ENCODE measurements around the gene GBP6. TPM values are rescaled to one million over a fixed set of nuclear protein-coding genes. Genes with fewer than 3 reads are reported as not detected.
A peak's percentile ranks its signal among the peaks of the same experiment; 100 is the strongest.

Gene GBP6
- 0.01 TPM for polyA plus RNA-seq (2013, experiment 1 of 2)
- polyA plus RNA-seq (2013, experiment 2 of 2) = 0.01 TPM

GRCh38 chr1:89363638-89364536 lies at the start of gene GBP6:
TSS of gene GBP6 (plus strand) at chr1:89364059. CDS start at chr1:89368552, 4,493 bp downstream.
- peak within 1 kb of the TSS; percentile 75 for H3K18ac ChIP-seq (ENCODE audit: low read length)
- WGBS (ENCODE audit: extremely low coverage, insufficient coverage, low lambda C conversion rate) = no CpG with 5 or more reads among the region's 10 CpGs
- no peak within 1 kb of the TSS for H3K9ac ChIP-seq (ENCODE audit: low read length)
- no peak within 1 kb of the TSS for H2AK5ac ChIP-seq (ENCODE audit: low read length)
- H3K79me2 ChIP-seq (ENCODE audit: control insufficient read depth, insufficient read depth, low read length) = no peaks in the 10 kb centered on the region
- H3K27ac ChIP-seq (ENCODE audit: low read depth, low read length) = no peak within 1 kb of the TSS
- no peaks in the 10 kb centered on the region for H3K27me3 ChIP-seq (ENCODE audit: insufficient read depth, low read length, poor library complexity)
- no peak within 1 kb of the TSS for H3K56ac ChIP-seq (ENCODE audit: low read length)
- no peak within 1 kb of the TSS for H2BK5ac ChIP-seq (ENCODE audit: low read length)
- no peak within 1 kb of the TSS for H3K23ac ChIP-seq (ENCODE audit: low read length)
- no peaks in the 10 kb centered on the region for H3K4me1 ChIP-seq (ENCODE audit: control insufficient read depth, low read depth, low read length)
- no peaks in the 10 kb centered on the region for H3K36me3 ChIP-seq (ENCODE audit: control insufficient read depth, insufficient read depth, low read length)
- no peak within 1 kb of the TSS for H3K4me3 ChIP-seq (ENCODE audit: low read length)
- no peaks in the 10 kb centered on the region for H3K79me1 ChIP-seq (ENCODE audit: low read length)
- H4K8ac ChIP-seq (ENCODE audit: low read depth, low read length) = no peak within 1 kb of the TSS
- no peak within 1 kb of the TSS for H3K4ac ChIP-seq (ENCODE audit: low read depth, low read length)
- H2BK15ac ChIP-seq (replicated peaks; ENCODE audit: low read depth) = no peak within 1 kb of the TSS
- no peak within 1 kb of the TSS for H2BK120ac ChIP-seq (ENCODE audit: low read depth, low read length)
- peak; percentile 26 for DNase-seq
- H4K5ac ChIP-seq (ENCODE audit: low read length) = no peak within 1 kb of the TSS
- no peak within 1 kb of the TSS for H3K4me2 ChIP-seq (ENCODE audit: low read length)

- no peak overlapping the region for H2BK15ac ChIP-seq (replicated peaks; ENCODE audit: low read depth)
- no CpG with 5 or more reads among the region's 1 CpG for WGBS (ENCODE audit: extremely low coverage, insufficient coverage, low lambda C conversion rate)
- H3K27ac ChIP-seq (ENCODE audit: low read depth, low read length) = no peak overlapping the region
- no peak for DNase-seq
- H3K79me2 ChIP-seq (ENCODE audit: control insufficient read depth, insufficient read depth, low read length) = no peaks in the 10 kb centered on the region
- H3K56ac ChIP-seq (ENCODE audit: low read length) = no peak overlapping the region
- no peak overlapping the region for H4K5ac ChIP-seq (ENCODE audit: low read length)
- H2BK5ac ChIP-seq (ENCODE audit: low read length) = no peak overlapping the region
- no peak overlapping the region for H3K4me3 ChIP-seq (ENCODE audit: low read length)
- H3K27me3 ChIP-seq (ENCODE audit: insufficient read depth, low read length, poor library complexity) = no peaks in the 10 kb centered on the region
- no peak overlapping the region for H3K18ac ChIP-seq (ENCODE audit: low read length)
- no peaks in the 10 kb centered on the region for H3K79me1 ChIP-seq (ENCODE audit: low read length)
- H4K8ac ChIP-seq (ENCODE audit: low read depth, low read length) = no peak overlapping the region
- no peak overlapping the region for H3K4ac ChIP-seq (ENCODE audit: low read depth, low read length)
- no peaks in the 10 kb centered on the region for H3K36me3 ChIP-seq (ENCODE audit: control insufficient read depth, insufficient read depth, low read length)
- no peak overlapping the region for H2AK5ac ChIP-seq (ENCODE audit: low read length)
- no peak overlapping the region for H3K23ac ChIP-seq (ENCODE audit: low read length)
- no peak overlapping the region for H3K9ac ChIP-seq (ENCODE audit: low read length)
- H3K4me2 ChIP-seq (ENCODE audit: low read length) = no peak overlapping the region
- no peak overlapping the region for H2BK120ac ChIP-seq (ENCODE audit: low read depth, low read length)
- no peaks in the 10 kb centered on the region for H3K4me1 ChIP-seq (ENCODE audit: control insufficient read depth, low read depth, low read length)
Measured at GRCh38 chr1:89322402-89322801, 41.5 kb upstream of the GBP6 start.

GRCh38 chr1:89331890-89332289 lies 32.0 kb upstream of the GBP6 start:
- H3K27ac ChIP-seq (ENCODE audit: low read depth, low read length) = no peak overlapping the region
- H3K4me2 ChIP-seq (ENCODE audit: low read length) = no peak overlapping the region
- no peak overlapping the region for H2BK120ac ChIP-seq (ENCODE audit: low read depth, low read length)
- H2BK15ac ChIP-seq (replicated peaks; ENCODE audit: low read depth) = no peak overlapping the region
- H3K4me3 ChIP-seq (ENCODE audit: low read length) = no peak overlapping the region
- no peaks in the 10 kb centered on the region for H3K79me2 ChIP-seq (ENCODE audit: control insufficient read depth, insufficient read depth, low read length)
- no peak overlapping the region for H4K5ac ChIP-seq (ENCODE audit: low read length)
- no peaks in the 10 kb centered on the region for H3K36me3 ChIP-seq (ENCODE audit: control insufficient read depth, insufficient read depth, low read length)
- no peak overlapping the region for H2AK5ac ChIP-seq (ENCODE audit: low read length)
- H3K4me1 ChIP-seq (ENCODE audit: control insufficient read depth, low read depth, low read length) = no peaks in the 10 kb centered on the region
- no peak overlapping the region for H3K4ac ChIP-seq (ENCODE audit: low read depth, low read length)
- no CpG with 5 or more reads among the region's 2 CpGs for WGBS (ENCODE audit: extremely low coverage, insufficient coverage, low lambda C conversion rate)
- H2BK5ac ChIP-seq (ENCODE audit: low read length) = no peak overlapping the region
- H3K56ac ChIP-seq (ENCODE audit: low read length) = no peak overlapping the region
- no peaks in the 10 kb centered on the region for H3K27me3 ChIP-seq (ENCODE audit: insufficient read depth, low read length, poor library complexity)
- DNase-seq = no peak
- H4K8ac ChIP-seq (ENCODE audit: low read depth, low read length) = no peak overlapping the region
- H3K23ac ChIP-seq (ENCODE audit: low read length) = no peak overlapping the region
- no peak overlapping the region for H3K18ac ChIP-seq (ENCODE audit: low read length)
- H3K9ac ChIP-seq (ENCODE audit: low read length) = no peak overlapping the region
- no peaks in the 10 kb centered on the region for H3K79me1 ChIP-seq (ENCODE audit: low read length)

DNA sequence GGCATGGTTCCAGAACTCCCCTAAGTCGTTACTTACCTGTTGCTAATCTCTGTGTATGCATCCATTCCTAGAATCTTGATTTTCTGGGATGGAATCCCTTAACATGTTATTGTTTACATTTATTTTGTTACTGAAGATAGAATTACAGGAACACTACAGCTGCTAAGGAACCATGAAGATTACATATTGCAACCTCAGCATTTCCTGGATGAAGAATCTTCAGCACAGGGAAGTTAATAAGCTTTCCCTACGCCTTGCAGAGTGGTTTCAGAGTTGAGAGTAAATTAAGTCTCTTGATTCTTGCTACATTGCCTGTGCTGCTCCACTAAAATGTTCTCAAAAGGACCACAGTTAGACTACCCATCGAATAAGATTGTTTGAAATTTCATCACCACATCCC lies 31.4 kb upstream of the GBP6 start:
- Histone ChIP-seq H3K9ac (ENCODE audit: low read length) (no peak overlapping the region), H3K4me3 (ENCODE audit: low read length) (no peak overlapping the region), H3K36me3 (ENCODE audit: control insufficient read depth, insufficient read depth, low read length) (no peaks in the 10 kb centered on the region), H2BK120ac (ENCODE audit: low read depth, low read length) (no peak overlapping the region), H2AK5ac (ENCODE audit: low read length) (no peak overlapping the region), H3K4ac (ENCODE audit: low read depth, low read length) (no peak overlapping the region), H4K8ac (ENCODE audit: low read depth, low read length) (no peak overlapping the region), H2BK15ac (replicated peaks; ENCODE audit: low read depth) (no peak overlapping the region), H3K27me3 (ENCODE audit: insufficient read depth, low read length, poor library complexity) (no peaks in the 10 kb centered on the region), H3K79me1 (ENCODE audit: low read length) (no peaks in the 10 kb centered on the region), H3K27ac (ENCODE audit: low read depth, low read length) (no peak overlapping the region), H3K79me2 (ENCODE audit: control insufficient read depth, insufficient read depth, low read length) (no peaks in the 10 kb centered on the region), H2BK5ac (ENCODE audit: low read length) (no peak overlapping the region), H4K5ac (ENCODE audit: low read length) (no peak overlapping the region), H3K23ac (ENCODE audit: low read length) (no peak overlapping the region), H3K56ac (ENCODE audit: low read length) (no peak overlapping the region), H3K4me2 (ENCODE audit: low read length) (no peak overlapping the region), H3K4me1 (ENCODE audit: control insufficient read depth, low read depth, low read length) (no peaks in the 10 kb centered on the region), H3K18ac (ENCODE audit: low read length) (no peak overlapping the region)
- no CpG with 5 or more reads among the region's 3 CpGs for WGBS (ENCODE audit: extremely low coverage, insufficient coverage, low lambda C conversion rate)
- DNase-seq = no peak

GRCh38 chr1:89335486-89335885 lies 28.4 kb upstream of the GBP6 start:
- DNase-seq = no peak
- no peak overlapping the region for H3K23ac ChIP-seq (ENCODE audit: low read length)
- no peak overlapping the region for H3K9ac ChIP-seq (ENCODE audit: low read length)
- H3K4ac ChIP-seq (ENCODE audit: low read depth, low read length) = no peak overlapping the region
- H3K36me3 ChIP-seq (ENCODE audit: control insufficient read depth, insufficient read depth, low read length) = no peaks in the 10 kb centered on the region
- H3K18ac ChIP-seq (ENCODE audit: low read length) = no peak overlapping the region
- no peak overlapping the region for H3K4me3 ChIP-seq (ENCODE audit: low read length)
- no peak overlapping the region for H4K5ac ChIP-seq (ENCODE audit: low read length)
- no peaks in the 10 kb centered on the region for H3K27me3 ChIP-seq (ENCODE audit: insufficient read depth, low read length, poor library complexity)
- H2AK5ac ChIP-seq (ENCODE audit: low read length) = no peak overlapping the region
- no peaks in the 10 kb centered on the region for H3K4me1 ChIP-seq (ENCODE audit: control insufficient read depth, low read depth, low read length)
- H3K4me2 ChIP-seq (ENCODE audit: low read length) = no peak overlapping the region
- H3K56ac ChIP-seq (ENCODE audit: low read length) = no peak overlapping the region
- no peak overlapping the region for H3K27ac ChIP-seq (ENCODE audit: low read depth, low read length)
- no peaks in the 10 kb centered on the region for H3K79me2 ChIP-seq (ENCODE audit: control insufficient read depth, insufficient read depth, low read length)
- H2BK15ac ChIP-seq (replicated peaks; ENCODE audit: low read depth) = no peak overlapping the region
- H2BK120ac ChIP-seq (ENCODE audit: low read depth, low read length) = no peak overlapping the region
- no peak overlapping the region for H2BK5ac ChIP-seq (ENCODE audit: low read length)
- H3K79me1 ChIP-seq (ENCODE audit: low read length) = no peaks in the 10 kb centered on the region
- no peak overlapping the region for H4K8ac ChIP-seq (ENCODE audit: low read depth, low read length)

- Histone ChIP-seq H2AK5ac (ENCODE audit: low read length) (no peak overlapping the region), H2BK120ac (ENCODE audit: low read depth, low read length) (no peak overlapping the region), H3K4ac (ENCODE audit: low read depth, low read length) (no peak overlapping the region), H2BK15ac (replicated peaks; ENCODE audit: low read depth) (no peak overlapping the region), H3K27me3 (ENCODE audit: insufficient read depth, low read length, poor library complexity) (no peaks in the 10 kb centered on the region), H3K4me1 (ENCODE audit: control insufficient read depth, low read depth, low read length) (no peaks in the 10 kb centered on the region), H4K8ac (ENCODE audit: low read depth, low read length) (no peak overlapping the region), H3K79me1 (ENCODE audit: low read length) (no peaks in the 10 kb centered on the region), H3K18ac (ENCODE audit: low read length) (no peak overlapping the region), H2BK5ac (ENCODE audit: low read length) (no peak overlapping the region), H3K56ac (ENCODE audit: low read length) (no peak overlapping the region), H3K27ac (ENCODE audit: low read depth, low read length) (no peak overlapping the region), H3K23ac (ENCODE audit: low read length) (no peak overlapping the region), H3K79me2 (ENCODE audit: control insufficient read depth, insufficient read depth, low read length) (no peaks in the 10 kb centered on the region), H3K36me3 (ENCODE audit: control insufficient read depth, insufficient read depth, low read length) (no peaks in the 10 kb centered on the region), H3K4me2 (ENCODE audit: low read length) (no peak overlapping the region), H4K5ac (ENCODE audit: low read length) (no peak overlapping the region), H3K4me3 (ENCODE audit: low read length) (no peak overlapping the region), H3K9ac (ENCODE audit: low read length) (no peak overlapping the region)
- no peak for DNase-seq
- WGBS (ENCODE audit: extremely low coverage, insufficient coverage, low lambda C conversion rate) = no CpG with 5 or more reads among the region's 4 CpGs
Measured at GRCh38 chr1:89337903-89338302, 26.0 kb upstream of the GBP6 start.
